Measurements from ENCODE around the gene MAP2K1.

DNA sequence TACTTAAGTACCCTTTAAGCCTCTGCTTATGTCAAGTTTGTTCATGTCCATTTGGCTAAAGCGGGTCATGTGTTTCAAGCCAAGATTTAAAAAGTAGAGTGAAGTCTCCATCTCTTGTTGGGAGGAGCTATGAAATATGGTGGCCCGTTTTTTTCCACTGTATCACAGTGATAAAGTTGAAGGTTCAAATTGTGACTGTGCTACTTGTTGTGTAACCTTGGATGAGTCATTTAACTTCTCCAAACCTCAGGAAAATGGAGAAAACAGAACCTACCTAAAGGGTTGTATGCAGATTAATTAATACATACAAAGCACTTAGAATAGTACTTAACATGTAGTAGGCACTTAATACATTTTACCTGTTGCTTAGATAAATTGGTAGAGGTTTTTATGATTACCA lies 67.4 kb downstream of the MAP2K1 start:
- TF ChIP-seq CTCF (optimal IDR thresholded peaks at IDR 0.05 in 1 of 3, IDR thresholded peaks at IDR 0.05 in 1 of 3, conservative IDR thresholded peaks at IDR 0.05 in 1 of 3; ENCODE audit: extremely low read depth in 1 of 3, insufficient read depth in 2 of 3, low read length in 3 of 3) (no peak), EZH2 (IDR thresholded peaks at IDR 0.05; ENCODE audit: low read length) (no peak)
